HG02623 (cell line): ENCODE results near the gene ABHD15.

Source experiments
- ATAC-seq: cut with Tn5 transposase; IDR thresholded peaks from one replicate; pipeline ENCODE4 v1.9.1; 2021; ENCODE audit warnings: moderate library complexity; ENCODE audit not compliant: unreplicated experiment

ABHD15 gene

DNA sequence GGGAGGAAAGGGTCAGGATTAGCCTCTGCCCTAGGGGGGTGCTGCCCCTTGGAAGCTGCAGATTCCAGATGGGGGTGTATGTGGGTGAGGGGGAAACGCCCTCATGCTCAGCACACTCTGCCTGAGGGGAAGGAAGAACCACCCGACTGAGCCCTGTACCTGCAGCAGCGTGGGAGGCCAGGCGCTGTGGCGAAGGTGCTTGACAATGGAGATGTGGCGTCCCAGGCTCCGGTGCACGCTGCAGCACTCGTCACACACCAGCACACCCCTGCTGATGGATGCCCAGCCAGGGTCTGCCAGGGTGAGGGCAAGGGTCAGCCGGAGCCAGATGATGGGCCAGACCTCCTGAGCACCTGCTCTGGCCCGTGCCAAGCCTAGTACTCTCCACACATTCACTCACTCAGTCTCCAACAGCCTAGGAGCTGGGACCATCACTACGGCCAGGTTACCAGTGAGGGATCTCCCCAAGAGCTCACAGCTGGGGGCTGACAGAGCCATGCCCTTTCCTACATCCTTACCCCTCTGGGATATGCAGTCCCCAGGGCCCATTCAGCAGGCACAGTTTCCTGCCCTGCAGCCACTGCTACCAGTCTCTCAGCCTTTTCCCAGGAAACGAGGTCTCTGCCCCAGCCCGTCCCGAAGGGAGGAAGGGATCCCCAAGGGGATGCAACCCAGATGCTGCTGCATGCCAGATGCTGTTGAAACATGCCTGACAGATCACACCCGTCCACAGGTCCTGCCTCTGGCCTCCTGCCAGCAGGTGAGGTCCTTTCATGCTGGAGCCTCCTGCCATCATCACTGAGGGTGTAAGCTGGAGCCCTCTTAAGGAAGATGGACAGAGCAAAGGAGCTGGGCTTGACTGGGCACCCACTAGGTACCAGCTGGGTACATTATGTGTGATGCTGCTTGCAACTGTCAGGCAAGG is 16.7 kb upstream of the ABHD15 start:
- ATAC-seq, result no peak

- ATAC-seq, result no peak
These were observed 15.9 kb upstream of the ABHD15 start for GRCh38 chr17:29582772-29583171.

DNA sequence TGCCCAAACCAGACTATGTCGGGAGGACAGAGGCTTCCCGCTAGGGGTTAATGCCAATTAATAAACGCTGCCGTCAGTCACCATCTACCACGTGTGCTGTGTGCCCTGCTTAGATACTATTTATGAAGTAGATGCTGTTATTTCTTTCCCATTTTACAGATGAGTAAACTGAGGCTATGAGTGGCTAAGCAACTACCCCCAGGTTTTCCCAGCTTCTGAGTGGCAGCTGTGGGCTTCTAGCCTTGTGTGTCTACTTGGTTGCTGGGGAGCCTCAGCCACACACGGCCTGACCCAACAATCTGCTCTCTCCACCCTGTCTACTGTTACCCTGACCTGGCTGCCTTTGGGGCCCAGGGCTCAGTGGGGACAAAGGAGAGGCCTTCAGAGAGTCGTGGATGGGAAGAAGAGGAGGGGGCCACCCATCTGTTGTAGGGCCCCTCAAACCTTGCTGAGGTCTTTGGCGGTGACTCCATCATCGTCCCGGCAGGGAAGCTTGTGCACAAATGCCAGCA is 15.5 kb upstream of the ABHD15 start:
- no peak for ATAC-seq

DNA sequence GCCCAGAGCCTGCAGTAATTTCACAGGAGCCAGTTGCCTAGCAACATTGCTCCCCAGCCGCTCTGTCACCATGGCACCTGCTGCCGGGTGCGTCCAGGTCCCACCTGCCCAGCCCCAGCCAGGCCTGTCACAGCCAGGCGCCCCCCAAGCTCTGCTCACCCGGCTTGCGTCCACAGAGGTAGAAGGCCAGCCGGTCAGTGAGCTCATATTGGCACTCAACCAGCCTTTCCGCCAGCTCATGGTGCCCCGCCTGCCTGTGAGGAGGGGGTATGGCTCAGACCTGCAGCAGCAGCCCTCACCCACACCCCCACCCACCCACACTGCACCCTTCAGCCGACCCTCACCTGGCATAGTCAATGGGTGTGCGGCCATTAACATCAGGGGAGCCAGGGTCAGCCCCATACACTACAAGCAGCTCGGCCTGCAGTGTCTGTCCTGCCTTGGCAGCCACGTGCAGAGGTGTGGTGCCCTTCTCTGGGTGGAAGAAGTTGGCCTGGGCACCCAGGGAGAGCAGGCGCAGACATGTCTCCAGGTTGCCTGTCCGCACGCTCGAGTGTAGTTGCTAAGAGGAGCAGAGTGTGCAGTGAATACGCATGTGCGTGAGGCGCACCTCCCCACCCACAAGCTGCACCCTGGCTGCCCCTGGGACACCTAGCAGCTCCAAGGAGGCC is 14.9 kb upstream of the ABHD15 start:
- ATAC-seq, result no peak

DNA sequence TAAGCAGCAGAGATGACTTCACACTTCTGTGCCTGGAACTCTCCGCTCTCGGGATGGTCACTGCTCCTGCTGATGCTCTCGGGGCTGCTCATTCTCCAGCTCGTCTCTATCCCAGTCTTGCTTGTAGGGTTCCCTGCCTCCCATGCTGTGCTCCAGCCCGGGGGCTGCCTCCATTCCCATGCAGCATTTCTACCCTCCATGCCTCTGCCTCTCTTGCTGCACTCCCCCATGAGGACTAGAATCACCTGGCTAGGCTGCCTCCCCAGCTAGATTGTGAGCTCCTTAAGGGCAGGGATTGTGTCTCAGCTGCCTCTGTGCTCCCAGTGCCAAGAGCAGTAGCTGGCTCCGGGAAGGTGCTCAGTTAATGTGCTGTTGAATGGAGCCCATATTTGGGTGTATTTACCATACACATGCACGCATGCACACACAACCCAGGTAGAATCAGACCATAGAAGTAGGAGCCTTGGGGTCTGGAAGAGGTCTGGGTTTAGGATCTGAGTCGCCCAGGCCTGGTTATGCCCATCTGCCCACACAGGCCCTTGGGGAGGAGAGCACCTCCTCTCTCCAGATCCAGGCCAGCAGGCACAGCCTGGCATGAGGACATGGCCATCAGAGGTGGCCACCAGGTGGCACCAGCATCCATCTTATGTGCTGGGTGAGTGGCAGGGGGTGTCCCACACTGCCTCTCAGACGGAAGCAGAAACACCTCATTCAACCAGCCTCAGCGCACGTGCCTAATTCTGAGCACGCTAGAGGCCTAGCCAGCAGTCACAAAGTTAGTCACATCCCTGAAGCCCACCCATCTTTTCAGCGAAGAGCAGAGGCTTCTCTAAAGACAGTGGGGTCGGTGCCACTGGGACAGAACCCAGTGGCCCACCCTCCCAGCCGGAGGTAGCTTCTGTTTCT is 13.3 kb upstream of the ABHD15 start:
- ATAC-seq, result peak; percentile 75

DNA sequence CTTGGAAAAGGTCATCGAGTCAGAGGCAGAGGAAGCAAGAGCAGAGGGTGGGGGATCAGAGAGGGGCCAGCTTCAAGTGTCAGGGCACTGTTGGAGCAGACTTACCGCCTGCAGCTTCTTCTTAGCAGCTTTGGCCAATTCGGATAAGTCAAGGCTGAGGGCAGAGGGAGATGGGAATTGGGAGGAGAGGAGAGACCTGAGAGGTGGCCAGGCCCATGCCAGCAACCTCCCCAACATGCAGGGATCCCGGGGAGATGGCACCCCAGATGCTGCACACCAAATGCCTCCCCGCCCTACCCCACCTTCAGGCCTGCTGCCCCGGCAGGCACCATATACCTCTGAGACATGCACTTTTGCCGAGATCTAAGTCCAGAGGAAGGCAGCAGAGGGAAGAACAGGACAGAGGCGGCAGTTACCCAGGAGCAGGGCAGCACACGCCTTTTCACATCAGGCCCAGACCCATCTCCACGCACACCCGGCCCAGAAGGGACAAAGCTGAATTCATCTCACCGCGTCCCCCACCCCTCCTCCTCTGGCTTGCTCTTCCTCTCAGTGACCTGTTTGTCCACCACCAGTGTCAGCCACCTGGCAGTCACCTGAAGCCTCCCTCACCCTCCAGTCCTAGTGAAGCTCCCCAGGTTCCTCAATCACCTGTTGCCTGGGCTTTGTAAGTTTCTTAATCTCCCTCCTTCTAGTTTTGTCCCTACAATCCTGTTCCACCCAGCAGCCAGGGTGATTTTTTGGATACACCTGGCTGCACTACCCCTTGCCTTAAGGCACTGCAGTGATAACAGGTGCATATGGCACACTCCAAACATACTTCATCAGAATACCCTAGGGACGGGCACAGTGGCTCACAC is 12.0 kb upstream of the ABHD15 start:
- no peak for ATAC-seq

GRCh38 chr17:29577385-29578211 is 10.8 kb upstream of the ABHD15 start:
- ATAC-seq, result no peak

DNA sequence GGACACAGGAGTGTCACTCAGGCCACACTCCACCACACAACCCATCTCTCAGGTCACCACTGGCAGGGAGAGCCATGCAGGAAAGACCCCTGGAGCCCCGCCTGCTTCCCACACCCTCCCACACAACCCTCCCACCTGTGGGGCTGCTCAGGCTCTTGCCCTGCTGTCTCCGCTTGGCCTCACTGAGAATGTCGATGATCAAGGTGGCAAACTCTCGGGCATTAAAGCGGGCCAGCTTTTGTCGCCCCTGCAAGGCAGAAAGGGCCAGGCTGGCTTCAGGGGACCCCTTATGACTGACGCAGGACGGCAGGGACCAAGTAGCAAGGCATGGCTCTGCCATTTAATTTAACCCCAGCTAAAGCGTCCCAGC is 10.1 kb upstream of the ABHD15 start:
- no peak for ATAC-seq

- no peak for ATAC-seq
These were observed 9.6 kb upstream of the ABHD15 start for GRCh38 chr17:29576214-29577000.

- no peak for ATAC-seq
These were observed 8.8 kb upstream of the ABHD15 start for GRCh38 chr17:29575511-29576213.

GRCh38 chr17:29574732-29575510 is 8.1 kb upstream of the ABHD15 start:
- ATAC-seq, result no peak

DNA sequence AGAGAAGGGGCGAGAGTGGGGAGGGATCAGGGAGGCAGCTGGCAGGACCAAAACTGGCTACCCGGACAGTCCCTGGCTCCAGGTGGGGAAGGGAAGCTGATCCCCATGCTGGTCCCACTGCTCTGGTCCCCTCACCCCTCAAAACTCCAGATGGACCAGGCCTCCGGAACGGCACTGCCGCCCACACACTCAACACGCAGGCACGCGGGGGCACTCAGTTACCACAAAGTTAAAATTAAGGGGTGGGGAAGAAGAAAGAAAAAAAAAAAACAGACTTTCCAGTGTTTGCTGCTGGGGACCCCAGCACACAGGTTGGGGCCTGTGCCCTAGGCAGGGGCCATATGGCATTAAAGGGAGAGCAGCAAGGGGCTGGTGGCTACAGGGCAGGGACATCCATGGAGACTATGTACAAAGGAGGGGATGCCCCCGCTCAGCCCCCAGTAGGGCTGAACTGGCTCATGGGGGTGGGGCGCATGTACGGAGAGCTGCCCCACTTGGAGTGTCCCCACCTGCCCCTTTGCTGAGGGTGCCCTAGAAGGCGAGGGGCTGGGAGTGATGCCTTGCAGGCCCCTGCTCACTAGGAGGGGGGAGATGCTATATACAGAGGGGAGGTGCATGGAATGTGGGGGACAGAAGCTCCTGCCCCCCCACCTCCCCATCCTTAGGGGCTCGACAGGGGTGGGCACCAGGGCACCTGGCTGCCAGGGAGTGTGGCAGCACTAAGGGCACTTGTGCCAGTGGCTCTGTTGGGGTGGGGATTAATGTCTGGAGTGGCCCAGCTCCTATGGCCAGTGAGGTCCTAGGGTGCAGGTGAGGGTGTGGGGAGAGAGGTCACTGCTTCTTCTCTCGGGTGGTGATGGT is 7.3 kb upstream of the ABHD15 start:
- ATAC-seq, result no peak

DNA sequence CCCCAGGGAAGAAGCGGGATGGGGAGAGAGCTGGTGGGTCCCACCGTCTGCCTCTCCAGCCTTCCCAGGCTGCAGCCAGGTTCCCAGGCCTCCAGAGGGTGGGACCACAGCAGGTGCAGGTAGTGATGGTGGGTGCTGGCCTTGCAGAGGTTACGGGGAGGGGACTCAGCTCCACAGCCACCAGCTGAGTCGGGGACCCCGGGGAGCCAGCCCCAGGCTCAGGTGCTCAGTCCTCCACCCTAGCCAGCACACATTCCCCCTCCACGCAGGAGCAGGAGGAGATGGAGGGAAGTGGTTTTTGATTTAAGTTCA is 6.7 kb upstream of the ABHD15 start:
- ATAC-seq, result no peak

DNA sequence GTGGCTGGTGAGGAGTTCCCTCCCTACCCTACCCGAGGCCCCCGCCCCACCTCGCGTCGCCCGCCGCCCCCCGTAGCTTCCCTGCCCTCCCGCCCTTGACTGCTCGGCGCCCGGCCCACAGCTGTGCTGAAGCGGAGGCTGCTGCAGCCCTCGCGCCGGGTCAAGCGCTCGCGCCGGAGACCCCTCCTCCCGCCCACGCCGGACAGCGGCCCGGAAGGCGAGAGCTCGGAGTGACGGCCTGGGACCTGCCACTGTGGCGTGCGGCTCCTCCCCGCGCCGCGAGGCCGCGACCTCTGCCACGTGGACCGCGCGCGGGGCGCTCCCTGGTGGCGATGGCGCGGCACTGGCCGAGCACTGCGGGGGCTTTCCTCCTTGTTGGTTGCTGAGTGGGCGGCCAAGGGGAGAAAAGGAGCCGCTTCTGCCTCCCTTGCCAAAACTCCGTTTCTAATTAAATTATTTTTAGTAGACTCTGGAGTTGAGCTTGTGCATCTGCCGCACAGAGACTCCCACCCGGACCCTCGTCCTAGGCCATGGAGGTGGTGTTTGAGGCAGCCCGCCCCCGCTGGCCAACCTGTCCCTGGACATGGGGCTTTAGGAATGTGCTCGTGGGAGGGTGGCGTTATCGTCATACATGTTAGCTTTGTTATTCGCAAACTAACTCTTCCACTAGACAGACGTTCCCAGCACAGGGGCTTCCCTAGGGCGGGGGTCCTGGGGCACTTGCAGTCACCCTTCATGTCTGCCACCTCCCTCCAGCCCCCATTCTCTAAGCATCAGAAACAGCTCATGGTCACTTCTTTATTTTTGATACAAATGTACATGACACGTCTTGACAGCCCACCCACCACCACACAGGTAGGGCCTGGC is 6.1 kb upstream of the ABHD15 start:
- ATAC-seq, result no peak

GRCh38 chr17:29571883-29572681 is 5.2 kb upstream of the ABHD15 start:
- no peak for ATAC-seq
